A172 (cell line): ENCODE results near the gene DIP2C. TPM values are rescaled to one million over a fixed set of nuclear protein-coding genes. Genes with fewer than 3 reads are reported as not detected.
A peak's percentile ranks its signal among the peaks of the same experiment; 100 is the strongest.
"Not testable (repeated sequence)": the region's sequence is repeated elsewhere in the genome, so short reads cannot be mapped to it uniquely, and the experiment has no call there.

Experiments used
- DNase-seq: peaks from one replicate; pipeline ENCODE4 v3.0.0-alpha.2; 2015; ENCODE audit warnings: low spot score
- total RNA-seq: library from RNA; depleted of rRNA; stranded (reverse); fragments of >200 nt; shearing (Covaris generic); gene quantifications from 2 replicates; pipeline ENCODE4 v1.2.3, GENCODE V29; 2014

DIP2C gene
- total RNA-seq, 1 experiment from 2014 or later, result 12.8 TPM

DNA sequence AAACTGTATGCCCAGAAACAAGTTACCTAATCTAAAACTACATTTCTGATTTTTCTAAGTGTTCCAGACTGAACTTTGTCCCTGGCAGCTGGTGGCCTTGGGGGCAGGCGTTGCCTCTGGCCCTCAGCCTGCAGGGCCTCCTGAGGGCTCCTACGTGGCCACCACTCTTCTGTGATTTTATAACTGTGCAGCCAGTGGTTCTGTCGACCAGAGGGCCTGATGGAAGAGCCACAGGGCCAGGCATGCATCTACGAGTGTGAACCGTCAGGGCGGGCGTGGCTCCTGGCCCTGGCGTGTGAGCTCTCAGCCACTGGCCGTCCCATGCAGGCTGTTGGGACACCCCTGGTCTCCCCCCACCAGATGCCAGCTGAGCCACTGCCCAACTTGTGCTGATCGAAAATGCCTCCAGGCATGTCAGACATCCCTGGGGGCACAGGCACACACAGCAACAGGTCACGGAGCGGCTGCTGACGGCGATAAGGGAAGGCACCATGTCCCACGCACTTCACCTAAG, 380.8 kb downstream of the DIP2C start:
- no peak for DNase-seq

GRCh38 chr10:308101-308500, 381.4 kb downstream of the DIP2C start:
- DNase-seq, result no peak

DNA sequence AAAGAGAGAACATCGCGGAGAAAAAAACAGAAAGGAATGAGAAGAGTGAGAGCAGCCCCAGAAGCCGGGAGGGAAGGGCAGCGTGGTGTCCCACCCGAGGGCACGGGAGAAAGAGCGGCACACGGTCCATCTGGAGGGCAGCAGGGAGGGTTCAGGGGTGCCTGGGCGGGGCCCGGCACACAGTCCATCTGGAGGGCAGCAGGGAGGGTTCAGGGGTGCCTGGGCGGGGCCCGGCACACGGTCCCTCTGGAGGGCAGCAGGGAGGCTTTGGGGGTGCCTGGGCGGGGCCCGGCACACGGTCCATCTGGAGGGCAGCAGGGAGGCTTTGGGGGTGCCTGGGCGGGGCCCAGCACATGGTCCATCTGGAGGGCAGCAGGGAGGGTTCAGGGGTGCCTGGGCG, 381.8 kb downstream of the DIP2C start:
- DNase-seq, result no peak

DNA sequence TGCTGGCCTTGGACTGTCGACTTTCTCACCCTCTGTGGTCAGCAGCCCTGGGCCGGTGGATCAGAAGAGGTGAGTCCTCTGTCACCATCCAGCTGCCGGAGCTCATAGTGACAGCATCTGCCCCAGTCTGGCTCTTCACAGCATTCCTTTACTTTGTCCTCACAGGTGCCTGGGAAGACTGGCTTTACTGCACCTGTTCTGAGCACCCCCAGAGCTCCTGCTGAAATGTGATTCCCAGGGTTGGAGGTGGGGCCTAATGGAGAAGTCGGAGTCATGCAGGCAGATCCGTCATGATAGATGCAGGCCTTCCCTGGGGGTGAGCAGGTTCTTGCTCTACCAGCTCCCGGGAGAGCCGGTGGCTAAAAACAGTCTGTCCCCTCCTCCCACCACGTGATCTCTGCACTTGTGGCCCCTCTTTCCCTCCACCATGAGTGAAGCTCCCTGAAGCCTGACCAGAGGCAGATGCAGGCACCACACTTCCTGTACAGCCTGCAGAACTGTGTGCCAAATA, 382.7 kb downstream of the DIP2C start:
- DNase-seq, result no peak

DNA sequence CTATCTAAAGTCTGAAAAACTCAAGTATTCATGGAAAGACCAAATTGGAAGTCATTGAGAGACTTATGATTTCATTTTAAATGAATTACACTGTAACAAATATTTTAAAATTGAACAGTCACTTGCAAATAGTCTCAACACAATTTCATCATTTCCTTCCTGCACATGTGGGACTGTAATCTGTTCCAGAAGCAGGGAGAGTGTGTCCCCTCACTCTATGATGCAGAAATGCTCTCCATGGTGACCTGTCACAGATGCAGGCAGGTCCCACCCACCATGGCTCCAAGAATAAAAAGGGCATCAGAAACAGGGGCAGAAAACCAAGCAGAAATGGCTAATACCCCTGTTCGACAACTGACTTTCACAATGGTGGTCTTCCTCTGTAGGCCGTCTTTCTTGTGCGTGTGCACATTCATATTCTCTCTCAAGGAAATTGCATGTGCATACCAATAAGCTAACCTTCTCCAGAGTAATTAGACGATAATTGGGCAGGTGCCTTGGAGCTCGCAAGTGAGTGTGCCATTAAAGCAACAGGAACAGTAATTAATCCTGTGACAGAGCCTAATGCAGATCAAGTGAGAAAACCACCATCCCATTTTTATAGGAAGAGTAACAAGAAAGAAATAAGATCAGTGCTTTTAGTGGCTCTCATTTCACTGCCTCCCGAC, 383.3 kb downstream of the DIP2C start:
- DNase-seq, result no peak

DNA sequence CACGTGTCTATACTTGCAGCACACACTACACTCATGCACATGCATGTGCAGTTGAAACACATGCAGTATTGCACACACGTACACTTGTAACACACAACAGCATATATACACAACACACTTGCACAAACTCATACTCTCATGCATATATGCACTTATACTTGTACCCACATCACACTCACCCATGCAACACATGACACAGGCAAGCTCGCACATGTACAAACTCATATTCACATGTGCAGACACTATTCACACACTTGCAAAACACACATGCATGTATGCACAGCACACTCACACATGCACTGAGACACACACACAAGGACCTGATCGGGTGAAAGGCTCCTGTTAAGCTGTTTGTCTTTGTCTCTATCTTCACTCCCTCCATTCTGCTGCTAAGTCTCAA, 384.4 kb downstream of the DIP2C start:
- DNase-seq, result no peak

DNA sequence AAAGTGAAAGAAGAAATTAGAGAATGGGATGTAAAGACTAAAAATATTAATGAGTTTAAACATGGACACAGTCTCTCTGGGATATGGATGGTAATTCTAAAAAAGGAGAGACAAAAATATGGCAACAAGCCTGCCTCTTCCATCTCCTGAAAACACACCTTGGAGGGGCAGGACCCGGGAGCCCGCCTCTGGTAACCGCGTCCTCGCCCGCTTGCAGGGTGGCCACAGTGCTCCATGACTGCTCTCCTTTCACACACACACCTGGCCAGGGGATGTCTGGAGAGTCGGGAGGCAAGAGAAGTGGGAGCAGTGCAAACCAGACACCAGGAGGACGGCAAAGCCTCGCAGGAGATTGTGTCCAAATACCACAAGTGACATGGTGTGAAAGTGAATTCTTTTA, 387.9 kb downstream of the DIP2C start:
- no peak for DNase-seq

DNA sequence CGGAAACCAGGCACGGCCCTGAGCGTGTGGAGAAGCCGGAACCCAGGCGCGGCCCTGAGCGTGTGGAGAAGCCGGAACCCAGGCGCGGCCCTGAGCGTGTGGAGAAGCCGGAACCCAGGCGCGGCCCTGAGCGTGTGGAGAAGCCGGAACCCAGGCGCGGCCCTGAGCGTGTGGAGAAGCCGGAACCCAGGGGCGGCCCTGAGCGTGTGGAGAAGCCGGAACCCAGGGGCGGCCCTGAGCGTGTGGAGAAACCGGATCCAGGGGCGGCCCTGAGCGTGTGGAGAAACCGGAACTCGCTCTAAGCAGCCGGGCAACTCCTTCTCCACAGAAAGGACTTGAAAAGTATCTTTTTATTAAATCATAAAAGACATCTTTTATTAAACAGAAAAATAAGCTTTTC, 388.9 kb downstream of the DIP2C start:
- not testable (repeated sequence) for DNase-seq

- DNase-seq, result no peak
These were observed 389.5 kb downstream of the DIP2C start for GRCh38 chr10:299969-300368.

DNA sequence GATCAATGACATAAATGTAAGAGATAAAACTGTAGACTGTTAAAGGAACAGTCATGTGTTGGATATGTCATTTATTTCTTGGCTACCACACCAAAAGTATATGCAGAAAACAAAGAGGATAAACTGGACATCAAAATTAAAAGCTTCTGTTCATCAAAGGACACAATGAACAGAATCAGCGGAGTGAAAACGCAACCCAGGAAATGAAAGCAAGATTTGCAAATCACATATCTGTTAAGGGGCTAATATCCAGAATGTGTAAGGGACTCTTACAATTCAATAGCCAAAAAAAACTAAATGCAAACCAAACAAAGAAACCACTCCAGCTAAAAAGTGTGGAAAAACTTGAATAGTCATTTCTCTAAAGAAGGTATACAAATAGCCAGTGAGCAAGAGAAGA, 390.0 kb downstream of the DIP2C start:
- DNase-seq, result no peak

DNA sequence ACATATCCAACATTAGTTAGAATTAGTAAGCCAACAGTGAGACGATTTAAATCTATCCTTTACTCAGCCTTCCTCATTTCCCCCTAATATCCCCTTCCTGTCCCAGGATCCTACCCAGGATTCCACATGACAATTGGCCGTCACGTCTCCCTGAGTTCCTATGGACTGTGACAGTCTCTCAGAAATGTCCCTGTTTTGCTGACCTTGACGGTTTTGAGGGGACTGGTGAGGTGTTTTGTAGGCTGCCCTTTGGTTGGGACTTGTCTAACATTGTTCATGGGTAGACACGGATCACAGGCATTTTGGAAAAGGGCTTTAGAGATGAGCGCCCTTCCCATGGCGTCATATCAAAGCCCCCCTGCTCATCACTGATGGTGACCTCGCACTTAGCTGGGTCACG, 391.4 kb downstream of the DIP2C start:
- DNase-seq, result no peak

DNA sequence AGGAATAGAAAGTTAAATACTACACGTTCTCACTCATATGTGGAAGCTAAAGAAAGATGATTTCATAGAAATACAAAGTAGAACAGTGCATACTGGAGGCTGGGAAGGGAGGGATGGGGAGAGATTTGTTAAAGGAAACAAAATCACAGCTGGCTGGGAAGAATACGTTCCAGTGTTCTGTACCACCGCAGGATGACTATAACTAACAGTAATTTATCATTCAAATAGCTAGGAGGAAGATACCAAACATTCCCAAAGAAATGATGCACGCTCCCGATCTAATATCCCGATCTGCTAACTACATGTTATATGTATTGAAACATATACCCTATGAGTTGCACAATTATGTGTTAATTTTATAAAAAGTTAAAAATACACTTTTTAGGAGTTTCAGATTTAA, 391.9 kb downstream of the DIP2C start:
- peak; percentile 44 for DNase-seq

- DNase-seq, result no peak
These were observed 395.8 kb downstream of the DIP2C start for GRCh38 chr10:293636-294035.

GRCh38 chr10:290026-290725, 399.3 kb downstream of the DIP2C start:
- DNase-seq, result no peak

DNA sequence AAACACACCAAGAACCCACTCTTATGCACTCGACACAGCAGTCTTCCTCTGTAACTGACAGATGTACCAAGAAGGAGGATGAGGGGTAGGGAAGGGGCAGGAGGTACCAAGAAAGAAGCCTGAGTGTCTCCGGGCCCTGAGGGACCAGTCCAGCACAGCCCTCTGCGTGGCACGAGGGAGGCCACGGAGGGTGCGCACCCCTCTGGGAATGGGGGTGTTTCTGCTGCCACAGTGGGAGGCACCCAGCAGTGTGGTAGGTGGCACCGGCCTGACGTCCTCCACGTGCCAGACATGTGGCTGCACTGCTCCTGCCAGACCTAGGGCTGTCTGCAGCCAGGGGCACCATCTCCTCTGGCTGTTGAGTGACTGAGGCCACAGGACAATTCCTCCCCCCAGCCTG, 399.9 kb downstream of the DIP2C start:
- no peak for DNase-seq

GRCh38 chr10:288316-289200, 400.9 kb downstream of the DIP2C start:
- DNase-seq, result no peak

DNA sequence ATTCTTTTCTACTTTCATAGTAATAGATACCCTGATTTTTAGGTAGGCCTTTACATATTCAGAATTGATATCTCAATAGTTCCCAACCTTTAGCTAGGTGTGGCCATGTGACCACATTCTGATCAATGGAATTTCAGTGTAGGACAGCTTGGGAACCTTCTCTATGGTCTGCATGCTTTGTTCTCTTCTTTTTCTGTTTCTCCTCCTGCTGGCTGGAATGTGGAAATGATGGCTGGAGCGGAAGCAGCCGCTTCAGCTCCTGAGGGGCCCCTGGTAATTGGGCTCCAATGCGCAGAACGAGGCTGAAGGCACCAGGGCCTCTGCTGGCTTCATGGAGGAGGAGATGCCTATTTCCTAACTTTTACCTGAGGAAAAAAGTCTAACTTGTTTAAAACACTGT, 401.7 kb downstream of the DIP2C start:
- DNase-seq, result peak; percentile 5

- no peak for DNase-seq
These were observed 402.3 kb downstream of the DIP2C start for GRCh38 chr10:287026-287709.

DNA sequence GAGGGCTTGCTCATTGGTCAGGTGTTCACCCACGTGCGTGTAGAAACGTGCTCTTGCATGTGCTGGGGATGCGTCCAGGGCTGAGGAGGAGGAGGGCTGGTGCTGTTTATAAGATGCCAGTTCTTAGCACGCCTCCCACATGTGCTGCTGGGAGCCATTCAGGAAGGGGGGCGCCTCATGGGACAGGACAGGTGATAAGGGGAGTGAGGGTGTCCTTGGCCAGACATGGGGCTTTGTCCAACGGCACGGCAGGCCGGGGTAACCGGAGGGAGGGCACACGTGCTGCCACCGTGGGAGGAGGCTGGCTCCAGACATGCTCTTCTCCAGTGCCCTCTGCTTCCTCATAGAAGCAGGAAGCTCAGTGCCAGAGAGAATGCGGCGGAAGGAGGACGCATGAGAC, 404.3 kb downstream of the DIP2C start:
- DNase-seq, result no peak

DNA sequence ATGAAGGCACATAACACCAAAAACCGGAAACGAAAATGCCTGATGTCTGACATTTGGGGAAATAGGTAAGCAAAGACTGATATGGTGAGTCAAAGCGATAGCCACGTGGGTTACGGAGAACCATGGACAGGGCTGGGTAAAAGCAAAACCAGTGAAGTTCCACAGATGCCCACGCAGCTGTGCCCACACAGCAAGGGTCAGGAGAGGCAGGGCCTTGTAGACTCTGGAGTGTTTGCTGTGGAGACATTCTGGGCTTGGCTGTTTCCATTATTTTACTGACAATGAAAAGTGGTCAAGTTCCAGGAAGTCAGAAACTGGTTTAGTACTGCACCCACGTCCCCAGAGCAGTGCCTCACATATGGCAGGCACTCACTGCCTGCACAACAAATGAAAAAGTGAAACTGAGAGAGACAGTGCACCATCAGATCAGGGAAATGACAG, 405.5 kb downstream of the DIP2C start:
- DNase-seq, result no peak

GRCh38 chr10:283140-283479, 406.4 kb downstream of the DIP2C start:
- DNase-seq, result no peak
